ENCODE measurements around the gene TCF4.

TCF4 gene

GRCh38 chr18:55219823-55220222, 368.2 kb downstream of the TCF4 start:
- no peaks in the 10 kb centered on the region for H3K36me3 Mint-ChIP-seq
- no peak overlapping the region for H3K27ac Mint-ChIP-seq
- peaks cover 3% of the 10 kb centered on the region for H3K27me3 Mint-ChIP-seq
- H3K4me3 Mint-ChIP-seq, result no peak overlapping the region
- no peaks in the 10 kb centered on the region for H3K4me1 Mint-ChIP-seq (ENCODE audit: low read depth)
- no peaks in the 10 kb centered on the region for H3K9me3 Mint-ChIP-seq (ENCODE audit: low read depth)

GRCh38 chr18:55219059-55219458, 368.9 kb downstream of the TCF4 start:
- Mint-ChIP-seq H3K4me1 (ENCODE audit: low read depth) (no peaks in the 10 kb centered on the region), H3K27ac (no peak overlapping the region), H3K27me3 (peaks cover 3% of the 10 kb centered on the region), H3K9me3 (ENCODE audit: low read depth) (no peaks in the 10 kb centered on the region), H3K4me3 (no peak overlapping the region), H3K36me3 (no peaks in the 10 kb centered on the region)

- Mint-ChIP-seq H3K4me1 (ENCODE audit: low read depth) (no peaks in the 10 kb centered on the region), H3K4me3 (no peak overlapping the region), H3K36me3 (no peaks in the 10 kb centered on the region), H3K27me3 (peaks cover 3% of the 10 kb centered on the region), H3K9me3 (ENCODE audit: low read depth) (no peaks in the 10 kb centered on the region), H3K27ac (no peak overlapping the region)
These were observed 373.0 kb downstream of the TCF4 start for GRCh38 chr18:55214969-55215368.

GRCh38 chr18:55214534-55214933, 373.5 kb downstream of the TCF4 start:
- no peak overlapping the region for H3K27ac Mint-ChIP-seq
- no peaks in the 10 kb centered on the region for H3K36me3 Mint-ChIP-seq
- peaks cover 2% of the 10 kb centered on the region for H3K27me3 Mint-ChIP-seq
- no peak overlapping the region for H3K4me3 Mint-ChIP-seq
- no peaks in the 10 kb centered on the region for H3K9me3 Mint-ChIP-seq (ENCODE audit: low read depth)
- H3K4me1 Mint-ChIP-seq (ENCODE audit: low read depth), result no peaks in the 10 kb centered on the region

- Mint-ChIP-seq H3K4me1 (ENCODE audit: low read depth) (no peaks in the 10 kb centered on the region), H3K4me3 (no peak overlapping the region), H3K36me3 (no peaks in the 10 kb centered on the region), H3K27ac (no peak overlapping the region), H3K27me3 (peaks cover 2% of the 10 kb centered on the region), H3K9me3 (ENCODE audit: low read depth) (no peaks in the 10 kb centered on the region)
These were observed 374.4 kb downstream of the TCF4 start for GRCh38 chr18:55213586-55213985.

- no peaks in the 10 kb centered on the region for H3K9me3 Mint-ChIP-seq (ENCODE audit: low read depth)
- H3K4me1 Mint-ChIP-seq (ENCODE audit: low read depth), result no peaks in the 10 kb centered on the region
- no peak overlapping the region for H3K4me3 Mint-ChIP-seq
- no peaks in the 10 kb centered on the region for H3K27me3 Mint-ChIP-seq
- no peak overlapping the region for H3K27ac Mint-ChIP-seq
- H3K36me3 Mint-ChIP-seq, result no peaks in the 10 kb centered on the region
These were observed 381.1 kb downstream of the TCF4 start for GRCh38 chr18:55206927-55207326.

GRCh38 chr18:55202232-55202917, 385.6 kb downstream of the TCF4 start:
- Mint-ChIP-seq H3K27ac (no peak overlapping the region), H3K4me3 (no peak overlapping the region), H3K36me3 (no peaks in the 10 kb centered on the region), H3K9me3 (ENCODE audit: low read depth) (no peaks in the 10 kb centered on the region), H3K4me1 (ENCODE audit: low read depth) (no peaks in the 10 kb centered on the region), H3K27me3 (no peaks in the 10 kb centered on the region)

GRCh38 chr18:55199291-55199963, 388.6 kb downstream of the TCF4 start:
- Mint-ChIP-seq H3K27ac (no peak overlapping the region), H3K4me3 (no peak overlapping the region), H3K36me3 (no peaks in the 10 kb centered on the region), H3K9me3 (ENCODE audit: low read depth) (no peaks in the 10 kb centered on the region), H3K4me1 (ENCODE audit: low read depth) (no peaks in the 10 kb centered on the region), H3K27me3 (no peaks in the 10 kb centered on the region)

GRCh38 chr18:55195863-55196262, 392.1 kb downstream of the TCF4 start:
- Mint-ChIP-seq H3K27ac (no peak overlapping the region), H3K27me3 (no peaks in the 10 kb centered on the region), H3K4me1 (ENCODE audit: low read depth) (no peaks in the 10 kb centered on the region), H3K4me3 (no peak overlapping the region), H3K9me3 (ENCODE audit: low read depth) (no peaks in the 10 kb centered on the region), H3K36me3 (no peaks in the 10 kb centered on the region)

GRCh38 chr18:55189972-55190371, 398.0 kb downstream of the TCF4 start:
- Mint-ChIP-seq H3K9me3 (ENCODE audit: low read depth) (no peaks in the 10 kb centered on the region), H3K4me1 (ENCODE audit: low read depth) (no peaks in the 10 kb centered on the region), H3K4me3 (no peak overlapping the region), H3K36me3 (no peaks in the 10 kb centered on the region), H3K27ac (no peak overlapping the region), H3K27me3 (peaks cover 2% of the 10 kb centered on the region)

GRCh38 chr18:55186588-55186987, 401.4 kb downstream of the TCF4 start:
- H3K4me3 Mint-ChIP-seq, result no peak overlapping the region
- H3K9me3 Mint-ChIP-seq (ENCODE audit: low read depth), result no peaks in the 10 kb centered on the region
- peaks cover 2% of the 10 kb centered on the region for H3K27me3 Mint-ChIP-seq
- no peaks in the 10 kb centered on the region for H3K36me3 Mint-ChIP-seq
- no peaks in the 10 kb centered on the region for H3K4me1 Mint-ChIP-seq (ENCODE audit: low read depth)
- H3K27ac Mint-ChIP-seq, result no peak overlapping the region

GRCh38 chr18:55185391-55185790, 402.6 kb downstream of the TCF4 start:
- no peak overlapping the region for H3K27ac Mint-ChIP-seq
- peaks cover 2% of the 10 kb centered on the region for H3K27me3 Mint-ChIP-seq
- no peaks in the 10 kb centered on the region for H3K9me3 Mint-ChIP-seq (ENCODE audit: low read depth)
- H3K36me3 Mint-ChIP-seq, result no peaks in the 10 kb centered on the region
- no peaks in the 10 kb centered on the region for H3K4me1 Mint-ChIP-seq (ENCODE audit: low read depth)
- H3K4me3 Mint-ChIP-seq, result no peak overlapping the region

GRCh38 chr18:55179835-55180234, 408.2 kb downstream of the TCF4 start:
- peaks cover 4% of the 10 kb centered on the region for H3K9me3 Mint-ChIP-seq (ENCODE audit: low read depth)
- H3K36me3 Mint-ChIP-seq, result no peaks in the 10 kb centered on the region
- no peaks in the 10 kb centered on the region for H3K4me1 Mint-ChIP-seq (ENCODE audit: low read depth)
- H3K27me3 Mint-ChIP-seq, result no peaks in the 10 kb centered on the region
- H3K27ac Mint-ChIP-seq, result no peak overlapping the region
- H3K4me3 Mint-ChIP-seq, result no peak overlapping the region

GRCh38 chr18:55179425-55179824, 408.6 kb downstream of the TCF4 start:
- no peaks in the 10 kb centered on the region for H3K27me3 Mint-ChIP-seq
- no peak overlapping the region for H3K27ac Mint-ChIP-seq
- H3K36me3 Mint-ChIP-seq, result no peaks in the 10 kb centered on the region
- H3K4me3 Mint-ChIP-seq, result no peak overlapping the region
- no peaks in the 10 kb centered on the region for H3K4me1 Mint-ChIP-seq (ENCODE audit: low read depth)
- peaks cover 4% of the 10 kb centered on the region for H3K9me3 Mint-ChIP-seq (ENCODE audit: low read depth)

GRCh38 chr18:55173291-55173690, 414.7 kb downstream of the TCF4 start:
- Mint-ChIP-seq H3K9me3 (ENCODE audit: low read depth) (peaks cover 10% of the 10 kb centered on the region), H3K27me3 (peaks cover 2% of the 10 kb centered on the region), H3K27ac (no peak overlapping the region), H3K4me3 (no peak overlapping the region), H3K36me3 (no peaks in the 10 kb centered on the region), H3K4me1 (ENCODE audit: low read depth) (no peaks in the 10 kb centered on the region)
